NCI-H2081 treated with DMSO at 0.1 percent for 48 hours (cell line): ENCODE measurements around the gene GZMB.
A peak's percentile ranks its signal among the peaks of the same experiment; 100 is the strongest.
"Not testable (repeated sequence)": the region's sequence is repeated elsewhere in the genome, so short reads cannot be mapped to it uniquely, and the experiment has no call there.

Source experiments
- DNase-seq: peaks from one replicate; lab custom pipeline; 2025; lab: John Stamatoyannopoulos, UW

The GZMB gene

GRCh38 chr14:24634158-24634557 is at the start of gene GZMB:
Gene GZMB (minus strand): TSS chr14:24634190. CDS start chr14:24634160, 30 bp downstream.
- DNase-seq = no peak

- no peak for DNase-seq
Measured at GRCh38 chr14:24681056-24681455, 47.1 kb upstream of the GZMB start.

- DNase-seq = no peak
Measured at GRCh38 chr14:24680516-24680915, 46.5 kb upstream of the GZMB start.

GRCh38 chr14:24679248-24679961 is 45.4 kb upstream of the GZMB start:
- no peak for DNase-seq

- DNase-seq = peak; percentile 66
Measured at GRCh38 chr14:24678801-24679247, 44.8 kb upstream of the GZMB start.

- no peak for DNase-seq
Measured at GRCh38 chr14:24677956-24678355, 44.0 kb upstream of the GZMB start.

GRCh38 chr14:24674204-24674970 is 40.4 kb upstream of the GZMB start:
- DNase-seq = no peak

GRCh38 chr14:24673534-24674203 is 39.7 kb upstream of the GZMB start:
- no peak for DNase-seq

GRCh38 chr14:24673059-24673458 is 39.1 kb upstream of the GZMB start:
- no peak for DNase-seq

- no peak for DNase-seq
Measured at GRCh38 chr14:24670594-24670993, 36.6 kb upstream of the GZMB start.

- no peak for DNase-seq
Measured at GRCh38 chr14:24669651-24670050, 35.7 kb upstream of the GZMB start.

GRCh38 chr14:24665440-24665991 is 31.5 kb upstream of the GZMB start:
- no peak for DNase-seq

- no peak for DNase-seq
Measured at GRCh38 chr14:24664366-24664765, 30.4 kb upstream of the GZMB start.

- DNase-seq = no peak
Measured at GRCh38 chr14:24662753-24663152, 28.8 kb upstream of the GZMB start.

GRCh38 chr14:24659916-24660570 is 26.1 kb upstream of the GZMB start:
- DNase-seq = no peak

- not testable (repeated sequence) for DNase-seq
Measured at GRCh38 chr14:24648361-24648760, 14.4 kb upstream of the GZMB start.

GRCh38 chr14:24639905-24640304 is 5.9 kb upstream of the GZMB start:
- no peak for DNase-seq

- no peak for DNase-seq
Measured at GRCh38 chr14:24639270-24639669, 5.3 kb upstream of the GZMB start.

GRCh38 chr14:24633353-24633752 is 637 bp downstream of the GZMB start:
- DNase-seq = no peak

- no peak for DNase-seq
Measured at GRCh38 chr14:24632761-24633160, 1.2 kb downstream of the GZMB start.

- DNase-seq = no peak
Measured at GRCh38 chr14:24632336-24632735, 1.7 kb downstream of the GZMB start.

- DNase-seq = no peak
Measured at GRCh38 chr14:24631749-24632335, 2.1 kb downstream of the GZMB start.
